Measurements from ENCODE around the gene NCOA5. TPM values are rescaled to one million over a fixed set of nuclear protein-coding genes. Genes with fewer than 3 reads are reported as not detected.

NCOA5 gene
- total RNA-seq, 2 donors from 2014 or later, result 11.9 to 13.7 TPM

GRCh38 chr20:46084805-46085178 is 5.0 kb downstream of the NCOA5 start:
- intact Hi-C loops (cut with DNase I), result no loop called here

GRCh38 chr20:46083531-46084061 is 6.2 kb downstream of the NCOA5 start:
- intact Hi-C loops (cut with DNase I), result no loop called here
- 76 to 83% methylated on average over 1 of the region's 1 CpG for WGBS, 2 donors
- Histone ChIP-seq H3K4me3 (no peak overlapping the region), H3K36me3 (replicated peaks in 1 of 2; ENCODE audit: insufficient read depth in 1 of 2, low read depth in 2 of 2) (peaks cover 0 to 4% of the 10 kb centered on the region in 2 donors), H3K27ac (no peak overlapping the region), H3K4me1 (peaks cover 63% of the 10 kb centered on the region), H3K9me3 (no peaks in the 10 kb centered on the region), H3K27me3 (no peaks in the 10 kb centered on the region)
- ATAC-seq, result no peak
- no peak for DNase-seq
- no peak for TF ChIP-seq POLR2A (IDR thresholded peaks at IDR 0.05)
- TF ChIP-seq CTCF (IDR thresholded peaks at IDR 0.05), result no peak

More at GRCh38 chr20:46084805-46085178, 5.0 kb downstream of the NCOA5 start:
- peaks cover 63% of the 10 kb centered on the region for H3K4me1 ChIP-seq
- DNase-seq, result no peak
- peak overlapping the region in 1 of 4 donors; percentile 26 for H3K27ac ChIP-seq
- no peak for TF ChIP-seq CTCF (IDR thresholded peaks at IDR 0.05)
- TF ChIP-seq POLR2A (IDR thresholded peaks at IDR 0.05), result no peak
- ATAC-seq, result no peak
- no peaks in the 10 kb centered on the region for H3K9me3 ChIP-seq
- no peak overlapping the region for H3K4me3 ChIP-seq
- H3K36me3 ChIP-seq (replicated peaks in 1 of 2; ENCODE audit: insufficient read depth in 1 of 2, low read depth in 2 of 2), result no peaks in the 10 kb centered on the region
- H3K27me3 ChIP-seq, result no peaks in the 10 kb centered on the region
- 88 to 90% methylated on average over 3 of the region's 3 CpGs for WGBS, 2 donors

DNA sequence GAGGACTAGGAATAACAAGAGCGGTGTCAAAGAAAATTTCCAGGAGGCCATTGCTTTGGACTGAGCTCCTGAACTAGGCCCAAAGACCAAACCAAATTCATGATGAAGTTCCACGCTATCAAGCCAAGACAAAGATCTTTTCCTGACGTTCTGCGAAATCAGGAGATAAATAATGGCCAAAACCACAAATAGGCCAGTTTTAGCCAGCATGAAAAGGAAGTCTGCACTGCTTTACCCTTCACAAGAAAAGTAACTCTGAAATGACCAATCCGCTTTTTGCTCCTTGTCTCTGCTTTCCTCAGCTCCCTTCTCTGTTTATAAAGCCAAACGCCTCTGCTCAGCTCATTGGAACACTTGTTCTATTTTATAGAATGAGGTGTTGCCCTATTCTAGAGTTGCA is 6.7 kb downstream of the NCOA5 start:
- Histone ChIP-seq H3K27ac (no peak overlapping the region), H3K4me1 (peaks cover 58% of the 10 kb centered on the region), H3K27me3 (no peaks in the 10 kb centered on the region), H3K9me3 (no peaks in the 10 kb centered on the region), H3K4me3 (no peak overlapping the region), H3K36me3 (replicated peaks in 1 of 2; ENCODE audit: insufficient read depth in 1 of 2, low read depth in 2 of 2) (peaks cover 0 to 4% of the 10 kb centered on the region in 2 donors)
- ATAC-seq (no peak), DNase-seq (no peak)
- WGBS, 2 donors, result 58 to 72% methylated on average over 6 of the region's 6 CpGs
- intact Hi-C loops (cut with DNase I), result no loop called here
- TF ChIP-seq CTCF (IDR thresholded peaks at IDR 0.05), result no peak
- no peak for TF ChIP-seq POLR2A (IDR thresholded peaks at IDR 0.05)

DNA sequence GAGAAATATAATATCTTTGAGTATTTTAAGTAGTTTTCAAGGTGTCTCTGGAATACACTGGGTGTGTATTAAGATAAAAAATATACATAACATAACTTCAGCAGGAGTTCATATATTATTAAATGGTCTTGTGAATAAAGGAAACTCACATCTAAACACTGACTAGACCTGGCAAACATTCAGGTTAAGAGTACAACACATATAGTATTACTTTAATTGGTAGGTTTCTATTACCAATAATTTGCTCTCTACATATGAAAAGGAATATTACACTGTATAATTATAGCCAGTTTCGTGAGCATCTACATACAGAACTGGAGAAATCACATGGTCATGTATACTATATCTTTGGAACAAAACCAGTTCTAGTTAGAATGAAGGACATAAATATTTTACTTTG is 8.7 kb downstream of the NCOA5 start:
- Histone ChIP-seq H3K27me3 (no peaks in the 10 kb centered on the region), H3K36me3 (replicated peaks in 1 of 2; ENCODE audit: insufficient read depth in 1 of 2, low read depth in 2 of 2) (peaks cover 0 to 7% of the 10 kb centered on the region in 2 donors), H3K4me3 (no peak overlapping the region), H3K9me3 (no peaks in the 10 kb centered on the region), H3K4me1 (peaks cover 39% of the 10 kb centered on the region), H3K27ac (no peak overlapping the region)
- no peak for TF ChIP-seq POLR2A (IDR thresholded peaks at IDR 0.05)
- no peak for TF ChIP-seq CTCF (IDR thresholded peaks at IDR 0.05)
- no peak for DNase-seq
- intact Hi-C loops (cut with DNase I), result no loop called here
- WGBS, 2 donors, result 64 to 88% methylated on average over 1 of the region's 1 CpG
- ATAC-seq, result no peak

- Histone ChIP-seq H3K9me3 (no peaks in the 10 kb centered on the region), H3K4me3 (no peak overlapping the region), H3K4me1 (peaks cover 18% of the 10 kb centered on the region), H3K27me3 (no peaks in the 10 kb centered on the region), H3K36me3 (replicated peaks in 1 of 2; ENCODE audit: insufficient read depth in 1 of 2, low read depth in 2 of 2) (peaks cover 0 to 13% of the 10 kb centered on the region in 2 donors), H3K27ac (no peak overlapping the region)
- no peak for ATAC-seq
- WGBS, 2 donors, result 84 to 91% methylated on average over 4 to 7 of the region's 7 CpGs
- DNase-seq, result no peak
- intact Hi-C loops (cut with DNase I), result no loop called here
- TF ChIP-seq CTCF (IDR thresholded peaks at IDR 0.05) (no peak), POLR2A (IDR thresholded peaks at IDR 0.05) (no peak)
Observed at GRCh38 chr20:46078954-46079353, 10.8 kb downstream of the NCOA5 start.

All from body of pancreas (tissue), 4 donors.